NCI-H146 treated with DMSO at 0.1 percent for 48 hours (cell line): ENCODE data around the gene RAD23B.
A peak's percentile ranks its signal among the peaks of the same experiment; 100 is the strongest.

Experiments
- DNase-seq: peaks from one replicate; lab custom pipeline; 2025; ENCODE audit not compliant: unreplicated experiment; lab: John Stamatoyannopoulos, UW

The RAD23B gene

GRCh38 chr9:107268560-107268959 lies 14.5 kb upstream of the RAD23B start:
- no peak for DNase-seq

GRCh38 chr9:107269254-107269653 lies 13.8 kb upstream of the RAD23B start:
- no peak for DNase-seq

- DNase-seq: no peak
Measured at GRCh38 chr9:107269681-107270080, 13.4 kb upstream of the RAD23B start.

- DNase-seq: no peak
Measured at GRCh38 chr9:107270082-107270481, 13.0 kb upstream of the RAD23B start.

- no peak for DNase-seq
Measured at GRCh38 chr9:107270580-107270979, 12.5 kb upstream of the RAD23B start.

GRCh38 chr9:107273634-107274033 lies 9.4 kb upstream of the RAD23B start:
- DNase-seq: no peak

- DNase-seq: no peak
Measured at GRCh38 chr9:107274096-107274495, 9.0 kb upstream of the RAD23B start.

- DNase-seq: no peak
Measured at GRCh38 chr9:107274953-107275422, 8.1 kb upstream of the RAD23B start.

GRCh38 chr9:107275530-107275929 lies 7.5 kb upstream of the RAD23B start:
- no peak for DNase-seq

GRCh38 chr9:107276966-107277710 lies 5.9 kb upstream of the RAD23B start:
- DNase-seq: no peak

- DNase-seq: no peak
Measured at GRCh38 chr9:107277801-107278200, 5.3 kb upstream of the RAD23B start.

- DNase-seq: no peak
Measured at GRCh38 chr9:107279086-107279485, 4.0 kb upstream of the RAD23B start.

- no peak for DNase-seq
Measured at GRCh38 chr9:107280543-107280942, 2.5 kb upstream of the RAD23B start.

GRCh38 chr9:107281184-107281583 lies 1.9 kb upstream of the RAD23B start:
- DNase-seq: no peak

- DNase-seq: no peak
Measured at GRCh38 chr9:107281922-107282667, 984 bp upstream of the RAD23B start.

- peak; percentile 62 for DNase-seq
Measured at GRCh38 chr9:107283623-107284616, 841 bp downstream of the RAD23B start.

GRCh38 chr9:107284636-107285035 lies 1.6 kb downstream of the RAD23B start:
- peak; percentile 45 for DNase-seq

GRCh38 chr9:107285286-107285685 lies 2.2 kb downstream of the RAD23B start:
- DNase-seq: no peak

- no peak for DNase-seq
Measured at GRCh38 chr9:107286057-107286456, 3.0 kb downstream of the RAD23B start.

- no peak for DNase-seq
Measured at GRCh38 chr9:107288701-107289100, 5.6 kb downstream of the RAD23B start.

GRCh38 chr9:107290619-107291018 lies 7.5 kb downstream of the RAD23B start:
- DNase-seq: no peak
